COLO668 (cell line): Measurements from ENCODE around the gene WWOX.

Experiments used
- DNase-seq: peaks from one replicate; lab custom pipeline; 2025; ENCODE audit not compliant: unreplicated experiment; lab: John Stamatoyannopoulos, UW

Gene WWOX

DNA sequence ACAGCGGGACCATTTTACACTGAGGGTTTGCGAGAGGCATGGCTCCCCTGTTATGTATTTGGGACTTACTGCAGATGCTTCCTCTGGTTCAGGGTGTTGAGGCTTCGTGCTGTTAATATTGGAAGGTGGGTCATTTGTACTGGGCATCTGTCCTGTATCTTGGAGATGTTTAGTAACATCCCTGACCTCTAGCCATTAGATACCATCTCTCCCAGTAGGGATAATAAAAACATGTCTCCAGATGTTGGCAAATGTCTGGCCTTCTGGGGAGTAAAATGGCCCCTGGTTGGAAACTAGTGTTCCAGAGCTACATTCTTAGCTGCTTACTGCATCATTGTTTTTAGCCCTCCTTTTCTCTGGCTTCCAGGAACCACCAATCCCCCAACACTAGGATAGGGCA lies 388.0 kb downstream of the WWOX start:
- no peak for DNase-seq

DNA sequence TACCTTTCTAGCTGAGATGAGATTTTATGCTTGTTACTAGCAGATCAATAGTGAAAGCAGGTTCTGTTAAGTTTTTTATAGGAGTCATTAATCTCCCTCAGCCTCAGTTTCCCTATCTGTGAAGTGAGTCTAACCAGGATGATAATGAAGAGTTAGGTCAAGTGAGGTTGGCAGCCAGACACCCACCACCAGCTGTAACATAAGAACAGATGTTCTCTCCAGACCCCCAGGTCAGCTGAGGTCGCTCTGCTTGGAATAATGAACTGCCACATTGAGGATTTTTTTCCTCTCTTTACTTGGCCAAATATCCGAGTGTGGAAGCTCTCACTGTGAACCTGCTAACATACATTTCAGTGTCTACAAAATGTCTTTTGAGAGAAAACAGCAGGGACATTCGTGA lies 389.6 kb downstream of the WWOX start:
- DNase-seq: no peak

DNA sequence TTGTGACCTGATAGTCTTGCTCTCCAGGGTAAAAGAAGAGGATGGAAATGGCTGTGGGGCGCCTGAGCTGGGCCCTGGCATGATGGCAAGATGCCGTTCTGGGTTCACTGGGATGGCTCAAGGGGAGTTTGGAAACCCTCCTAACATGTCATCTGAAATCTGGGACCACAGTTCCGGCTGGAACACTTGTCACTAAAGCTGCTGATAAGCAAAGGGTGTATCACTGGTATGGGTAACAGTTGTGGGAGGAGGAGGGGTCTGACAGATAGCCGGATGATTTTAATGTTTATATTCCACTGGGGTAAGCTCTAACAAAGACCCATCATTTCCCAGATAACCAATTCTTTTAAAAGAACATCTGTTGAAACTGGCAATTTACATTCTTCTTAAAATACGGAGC lies 390.2 kb downstream of the WWOX start:
- no peak for DNase-seq

DNA sequence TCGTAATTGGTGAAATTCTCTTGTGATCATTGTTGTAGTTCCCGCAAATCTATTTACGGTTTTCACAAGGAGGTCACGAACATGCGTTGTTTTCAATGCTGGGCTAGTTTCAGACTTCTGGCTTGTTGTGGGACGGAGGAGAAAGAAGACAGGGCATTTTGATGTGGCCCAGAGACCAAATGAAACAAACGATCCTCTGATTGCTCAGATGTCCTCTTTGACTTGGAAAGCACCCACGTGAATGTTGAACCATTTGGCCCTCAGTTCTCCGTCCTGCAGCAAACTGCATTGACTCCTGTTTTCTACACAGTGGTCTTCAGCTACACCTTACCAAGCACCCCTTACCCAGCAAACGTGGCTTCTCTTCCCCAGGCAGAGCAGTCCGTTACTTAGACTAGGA lies 391.0 kb downstream of the WWOX start:
- no peak for DNase-seq

DNA sequence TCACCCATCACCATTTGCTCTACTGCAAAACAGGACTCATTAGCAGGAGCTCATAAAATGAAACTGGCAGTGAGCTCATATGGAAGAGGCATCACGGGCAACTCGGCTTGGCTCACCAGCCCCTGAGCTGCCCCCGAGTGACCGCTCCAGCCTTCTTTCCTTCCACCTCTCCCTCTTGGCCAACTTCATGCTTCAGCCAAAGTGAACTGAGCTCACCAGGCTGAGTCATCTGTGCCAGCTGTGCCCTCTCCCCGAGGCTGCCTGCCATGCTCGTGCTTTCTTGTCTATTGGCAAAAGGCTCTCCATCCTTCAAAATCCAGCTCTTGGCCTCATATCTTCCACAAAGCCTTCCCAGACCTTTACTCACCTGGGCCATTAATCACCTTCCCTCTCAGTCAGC lies 391.4 kb downstream of the WWOX start:
- DNase-seq: no peak

DNA sequence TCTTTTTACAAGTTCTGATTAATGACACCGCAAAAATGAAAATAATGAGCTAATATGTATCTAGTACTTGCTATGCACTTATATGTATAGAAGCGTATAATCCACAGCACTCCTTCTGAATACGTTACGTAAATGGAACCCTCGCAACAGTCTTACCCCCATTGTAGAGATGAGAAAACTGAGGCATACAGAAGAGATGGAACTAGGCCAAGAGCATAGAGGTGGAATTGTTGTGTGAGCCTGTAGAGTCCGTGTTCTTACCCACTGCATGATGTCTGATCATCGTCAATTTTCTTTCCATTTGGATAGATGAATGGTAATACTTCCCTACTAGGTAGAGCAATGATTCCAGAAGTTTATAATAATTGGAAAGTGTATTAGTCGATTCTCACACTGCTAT lies 394.1 kb downstream of the WWOX start:
- no peak for DNase-seq

DNA sequence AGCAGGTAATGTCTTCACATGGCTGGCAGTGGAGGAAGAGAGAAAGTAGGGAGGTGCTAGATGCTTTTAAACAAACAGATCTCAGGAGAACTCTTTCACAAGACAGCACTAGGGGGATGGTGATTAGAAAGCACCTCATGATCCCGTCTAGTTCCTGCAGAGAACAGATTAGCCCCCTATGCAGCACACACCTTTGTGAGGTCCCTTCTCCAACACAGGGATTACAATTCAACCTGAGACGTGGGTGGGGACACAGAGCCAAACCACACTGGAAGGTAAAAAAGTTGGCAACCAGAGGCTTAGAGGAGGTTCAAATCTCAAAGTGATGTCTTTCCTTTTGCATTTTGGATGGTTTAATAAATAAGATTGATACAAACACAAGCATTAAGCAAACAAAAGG lies 394.7 kb downstream of the WWOX start:
- no peak for DNase-seq

DNA sequence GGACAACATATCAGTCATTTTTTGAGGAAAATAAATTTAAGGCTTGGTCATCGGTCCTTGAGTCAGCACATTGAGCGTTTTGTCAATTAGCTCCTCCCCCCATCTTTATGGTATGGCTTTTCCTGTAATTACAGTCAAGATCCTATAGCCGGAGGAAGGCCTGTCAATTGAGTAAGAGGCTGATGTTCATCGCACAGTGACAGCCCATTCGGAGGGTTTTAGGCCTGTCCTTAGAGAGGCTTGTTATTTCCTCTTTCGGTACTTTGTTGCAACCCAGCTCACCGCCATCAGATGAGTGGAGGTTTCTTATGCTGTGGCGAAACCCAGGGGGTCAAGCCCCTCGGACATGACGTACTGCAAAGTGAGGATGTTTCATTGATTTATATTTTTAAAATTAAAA lies 395.2 kb downstream of the WWOX start:
- no peak for DNase-seq

DNA sequence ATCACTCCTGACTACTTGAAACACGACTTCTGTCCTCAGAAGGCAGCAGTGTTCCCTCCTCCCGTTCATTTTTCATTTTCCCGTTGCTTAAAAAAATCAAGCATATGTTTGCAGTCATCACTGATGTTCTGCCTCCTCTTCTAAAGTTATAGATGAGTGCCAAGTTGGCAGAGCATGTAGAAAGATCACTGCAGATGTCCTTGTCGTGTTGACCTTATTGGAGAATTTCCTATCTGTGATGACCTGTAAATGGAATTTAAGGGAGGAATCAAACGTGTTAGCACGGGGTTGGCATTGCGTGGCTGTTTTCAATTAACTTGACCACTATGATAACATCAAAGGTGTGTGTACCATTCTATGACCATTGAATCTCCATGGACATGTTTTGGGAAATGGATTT lies 396.7 kb downstream of the WWOX start:
- no peak for DNase-seq

DNA sequence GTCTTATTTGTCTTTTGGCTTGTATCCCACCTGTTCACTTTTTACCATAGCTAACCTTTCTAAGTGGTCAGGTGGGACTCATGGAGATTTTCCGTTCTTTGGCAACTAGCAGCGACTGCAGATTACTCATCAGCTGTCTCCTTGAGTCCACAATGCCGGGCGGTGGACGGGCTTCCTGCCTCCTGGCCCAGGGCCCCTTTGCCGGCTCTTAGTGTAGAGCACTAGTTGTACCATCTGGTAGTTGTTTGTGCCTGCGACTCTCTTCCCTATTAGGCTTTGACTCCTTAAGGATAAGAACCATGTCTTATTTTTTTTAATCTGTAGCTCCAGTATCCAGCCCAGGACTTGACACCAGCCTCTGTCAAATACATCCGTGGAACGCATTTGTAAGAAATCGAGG lies 399.9 kb downstream of the WWOX start:
- no peak for DNase-seq

DNA sequence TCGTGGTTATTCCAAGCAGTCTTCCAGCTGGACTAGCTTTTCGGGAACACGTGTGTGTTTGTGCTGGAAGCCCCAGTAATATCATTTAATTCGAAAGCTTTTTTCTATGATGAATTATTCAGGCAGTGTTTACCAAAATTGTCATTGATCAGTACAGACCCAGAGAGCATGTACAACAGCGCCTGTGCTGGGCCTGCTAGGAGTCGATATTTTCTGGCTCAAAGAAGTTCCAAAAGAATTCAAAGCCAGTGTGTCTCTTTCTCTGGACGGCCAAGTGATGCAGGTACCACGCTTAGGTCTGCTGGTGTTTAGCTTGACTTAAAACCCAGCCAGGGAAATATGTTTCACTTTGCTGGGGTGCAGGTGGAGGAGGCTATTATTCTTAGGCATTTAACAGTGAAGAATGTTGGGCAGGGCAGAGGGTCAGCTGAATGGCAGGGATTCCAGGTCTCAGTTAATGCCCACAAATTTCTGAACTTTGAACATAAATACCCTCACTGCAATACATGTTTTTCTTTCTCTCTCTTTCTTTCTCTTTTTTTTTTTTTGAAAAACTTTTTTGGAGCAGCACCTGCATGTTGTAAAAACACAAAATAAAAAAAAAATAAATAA lies 401.3 kb downstream of the WWOX start:
- DNase-seq: no peak

DNA sequence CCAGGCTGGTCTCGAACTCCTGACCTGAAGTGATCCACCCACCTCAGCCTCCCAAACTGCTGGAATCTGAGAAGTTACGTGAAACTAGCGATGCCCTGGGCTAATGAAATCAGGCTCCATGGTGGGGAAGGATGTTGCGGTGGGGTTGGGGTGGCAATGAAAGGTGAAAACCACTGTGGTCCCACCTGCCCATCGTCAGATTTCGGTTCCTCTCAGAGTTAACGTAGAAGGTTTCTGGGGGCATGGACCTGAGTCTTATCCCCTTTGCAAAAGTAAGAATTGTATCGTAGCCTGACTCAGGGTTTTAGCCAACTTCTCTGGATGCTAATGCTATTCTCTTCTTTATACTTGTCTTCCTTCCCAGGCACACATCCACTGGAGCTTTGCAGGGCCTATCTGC lies 402.3 kb downstream of the WWOX start:
- DNase-seq: no peak

DNA sequence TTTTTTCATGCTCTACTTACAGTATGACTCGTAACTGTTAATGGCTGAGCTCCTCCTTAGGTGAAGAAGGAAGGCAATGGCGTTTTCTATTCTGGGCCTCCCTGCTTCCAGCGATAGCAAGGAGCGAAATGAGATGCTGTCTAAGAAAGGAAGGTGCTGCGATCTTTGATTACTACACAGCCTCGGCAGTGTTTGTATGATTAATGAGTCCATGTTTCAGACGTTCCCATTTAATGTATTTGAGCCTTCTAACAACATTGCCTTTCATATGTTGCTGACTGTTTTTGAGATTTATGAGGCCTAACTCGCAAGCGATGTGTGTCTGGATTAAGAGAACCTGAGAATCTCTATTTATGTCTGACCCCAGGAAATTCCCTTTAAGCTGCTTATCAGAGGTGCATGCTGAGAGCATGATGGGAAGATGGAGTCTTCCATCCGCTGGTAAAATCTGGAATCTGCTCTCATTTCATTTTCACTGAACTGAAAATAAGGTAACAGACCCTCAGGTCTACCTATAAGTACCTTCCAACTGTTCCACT lies 403.4 kb downstream of the WWOX start:
- DNase-seq: no peak

DNA sequence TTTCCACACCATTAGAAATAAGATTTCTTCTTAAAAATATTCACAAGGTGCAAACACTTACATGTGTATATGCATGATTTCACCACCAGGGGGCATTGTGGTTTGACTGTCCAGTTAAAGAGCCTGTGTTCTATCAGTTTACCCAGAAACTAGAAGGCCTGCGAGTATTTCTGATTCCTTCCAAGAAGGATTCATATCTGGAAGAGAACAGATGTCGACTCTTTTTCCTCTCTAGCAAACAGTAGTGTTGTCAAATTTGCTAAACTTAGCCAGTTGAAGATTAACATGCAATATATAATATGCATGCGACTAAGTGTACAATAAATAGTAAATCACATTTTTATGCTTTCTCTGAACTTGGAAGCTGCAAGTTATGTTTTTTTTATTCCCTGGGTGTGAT lies 404.1 kb downstream of the WWOX start:
- DNase-seq: peak; percentile 38

DNA sequence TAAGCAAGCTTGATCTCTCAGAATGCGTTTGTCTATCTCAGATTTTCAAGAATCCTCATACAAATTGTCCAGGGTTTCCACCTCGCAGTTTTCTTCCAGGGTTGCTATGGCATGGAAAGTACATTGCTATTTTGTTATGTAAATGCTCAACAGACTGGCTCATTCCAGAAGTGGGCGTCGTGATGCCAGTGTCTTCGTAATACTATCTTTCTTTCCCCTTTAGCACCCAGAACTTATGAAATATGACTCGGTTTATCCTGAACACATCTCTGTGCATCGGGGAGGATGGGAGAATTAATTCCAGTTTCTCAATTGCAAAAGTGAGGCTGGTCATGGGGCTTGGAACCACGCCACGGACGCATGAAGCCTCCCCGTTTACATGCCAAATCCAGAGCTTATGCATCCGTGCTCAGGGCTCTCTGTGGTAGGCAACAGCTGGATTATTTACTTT lies 405.0 kb downstream of the WWOX start:
- no peak for DNase-seq

DNA sequence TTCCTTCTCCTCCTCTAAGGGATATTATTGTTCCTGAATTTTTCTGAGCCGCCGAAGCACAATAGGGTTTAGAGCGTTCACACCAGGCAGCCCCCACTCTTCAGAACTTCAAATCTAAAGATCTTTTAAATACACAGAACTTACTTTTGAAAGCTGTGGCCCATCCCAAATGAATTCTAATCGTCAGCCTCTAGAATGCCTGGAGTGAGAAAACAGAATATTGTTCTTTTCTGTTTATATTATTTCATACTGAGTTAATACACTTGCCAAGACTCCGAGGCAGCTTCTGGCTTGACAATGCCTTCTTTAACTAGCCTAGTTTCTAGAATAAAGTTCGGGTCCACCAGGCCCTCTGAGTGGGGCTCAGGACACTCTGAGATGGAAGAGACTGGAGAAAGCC lies 405.6 kb downstream of the WWOX start:
- DNase-seq: no peak

DNA sequence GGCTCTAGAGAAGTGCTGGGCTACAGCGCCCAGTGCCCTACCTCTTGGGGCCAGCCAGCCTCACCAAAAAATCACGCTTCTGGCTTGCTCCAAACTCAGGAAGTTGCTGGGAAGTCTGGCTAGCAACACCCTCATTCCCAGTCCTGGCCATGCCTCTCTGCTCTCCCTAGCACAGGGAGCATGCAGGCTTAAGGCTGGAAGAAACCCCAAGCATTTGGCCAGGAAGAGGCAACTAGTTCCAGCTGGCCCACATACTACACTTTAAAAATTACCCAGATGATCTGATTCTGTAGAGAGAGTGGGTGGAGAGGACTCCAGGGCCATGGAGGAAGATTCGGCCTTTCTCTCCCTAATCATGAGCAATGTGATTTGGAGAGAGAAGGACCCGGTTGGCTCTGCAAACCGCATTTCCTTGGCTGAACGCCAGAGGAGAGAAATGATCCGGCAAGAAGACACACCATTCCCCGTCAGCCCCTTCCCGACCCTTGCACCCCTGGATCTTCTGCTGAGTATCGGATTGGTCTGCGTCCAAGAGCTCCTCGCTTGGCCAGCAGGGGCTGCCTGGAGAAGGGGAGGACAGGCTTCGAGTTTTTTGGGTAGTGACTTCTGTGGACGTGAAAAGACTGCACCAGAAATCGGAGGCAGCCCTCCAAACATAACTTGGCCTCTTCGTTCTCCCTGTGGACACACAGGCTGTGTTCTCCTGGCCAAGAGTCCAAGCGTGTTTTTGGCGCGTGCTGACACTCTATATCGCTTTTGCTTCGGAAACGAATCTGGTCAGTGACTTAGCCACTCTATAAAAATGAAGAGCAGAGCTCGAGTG lies 406.3 kb downstream of the WWOX start:
- peak; percentile 76 for DNase-seq

DNA sequence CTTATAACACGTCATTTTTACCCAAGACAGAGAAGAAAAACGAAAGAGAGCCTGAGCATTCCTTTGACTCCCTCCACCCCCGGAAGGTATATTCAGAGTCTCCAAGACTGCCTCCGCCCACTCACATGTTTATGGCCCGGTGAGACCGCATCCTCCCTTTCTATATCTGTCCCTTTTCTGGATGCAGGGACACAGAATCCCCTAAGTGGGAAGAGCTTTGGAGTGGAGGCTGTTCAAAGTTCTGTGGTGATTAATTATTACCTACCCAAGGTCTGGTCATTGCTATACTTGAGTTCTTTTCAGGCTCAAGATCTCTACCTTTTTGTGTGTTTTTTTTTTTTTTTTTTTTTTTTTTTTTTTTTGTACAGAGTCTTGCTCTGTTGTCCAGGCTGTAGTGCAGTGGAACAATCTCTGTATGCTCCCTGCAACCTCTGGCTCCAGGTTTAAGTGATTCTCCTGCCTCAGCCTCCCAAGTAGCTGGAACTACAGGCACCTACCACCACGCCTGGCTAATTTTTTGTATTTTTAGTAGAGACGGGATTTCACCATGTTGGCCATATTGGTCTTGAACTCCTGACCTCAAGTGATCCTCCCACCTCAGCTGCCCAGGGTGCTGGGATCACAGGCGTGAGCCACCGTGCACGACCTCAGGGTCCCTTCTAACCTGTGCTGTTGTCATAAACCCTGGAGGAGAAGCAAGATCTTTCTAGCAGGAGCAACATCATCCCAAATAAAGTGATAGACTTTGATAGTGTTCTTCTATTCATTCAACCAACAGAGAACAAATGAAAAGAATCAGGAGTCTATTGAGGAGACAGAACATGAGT lies 407.1 kb downstream of the WWOX start:
- no peak for DNase-seq

DNA sequence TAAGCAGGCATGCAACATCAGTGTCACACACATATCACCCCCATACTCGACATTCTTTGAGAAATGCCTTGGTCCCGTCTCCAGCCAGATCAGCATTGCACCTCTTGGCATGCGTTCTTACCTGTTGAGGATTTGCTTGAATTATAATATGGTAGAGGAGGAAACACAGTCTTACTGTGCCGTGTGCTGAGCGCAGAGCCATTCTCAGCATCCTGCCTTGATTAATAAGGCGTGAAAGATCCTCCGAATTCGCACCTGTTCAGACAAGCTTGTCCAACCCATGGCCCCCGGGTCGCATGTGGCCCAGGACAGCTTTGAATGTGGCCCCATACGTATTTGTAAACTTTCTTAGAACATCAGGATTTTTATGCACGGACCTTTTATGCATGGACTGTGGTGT lies 408.1 kb downstream of the WWOX start:
- no peak for DNase-seq

DNA sequence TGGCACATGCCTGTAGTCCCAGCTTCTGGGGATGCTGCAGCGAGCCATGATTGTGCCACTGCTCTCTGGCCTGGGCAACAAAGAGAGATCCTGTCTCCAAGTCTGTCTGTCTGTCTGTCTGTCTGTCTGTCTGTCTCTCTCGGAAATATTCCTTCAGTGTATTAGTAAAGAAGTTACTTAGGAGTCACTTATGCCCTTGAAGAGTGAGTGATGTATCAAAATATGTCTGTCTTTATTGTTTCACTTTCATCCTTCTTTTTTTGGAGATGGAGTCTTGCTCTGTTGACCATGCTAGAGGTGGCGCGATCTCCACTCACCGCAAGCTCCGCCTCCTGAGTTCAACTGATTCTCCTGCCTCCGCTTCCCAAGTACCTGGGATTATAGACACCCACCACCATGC lies 410.5 kb downstream of the WWOX start:
- no peak for DNase-seq

DNA sequence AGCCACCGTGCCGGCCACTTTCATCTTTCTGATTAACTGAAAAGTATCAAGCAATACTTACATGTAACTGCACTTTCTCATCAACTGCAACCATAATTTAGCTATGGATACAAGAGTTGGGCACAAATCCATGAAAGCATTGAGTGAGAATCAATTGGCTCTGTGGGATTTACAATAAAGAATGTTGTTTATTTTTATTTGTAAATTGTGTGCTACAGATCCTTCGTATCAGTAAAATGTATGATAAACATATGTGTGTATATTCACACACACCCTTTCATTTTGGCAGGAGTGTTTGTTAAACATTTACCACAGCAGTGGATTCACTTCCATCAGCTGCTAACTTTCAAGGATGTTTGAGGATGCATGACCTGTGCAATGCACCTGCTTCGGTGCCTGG lies 411.0 kb downstream of the WWOX start:
- DNase-seq: no peak

DNA sequence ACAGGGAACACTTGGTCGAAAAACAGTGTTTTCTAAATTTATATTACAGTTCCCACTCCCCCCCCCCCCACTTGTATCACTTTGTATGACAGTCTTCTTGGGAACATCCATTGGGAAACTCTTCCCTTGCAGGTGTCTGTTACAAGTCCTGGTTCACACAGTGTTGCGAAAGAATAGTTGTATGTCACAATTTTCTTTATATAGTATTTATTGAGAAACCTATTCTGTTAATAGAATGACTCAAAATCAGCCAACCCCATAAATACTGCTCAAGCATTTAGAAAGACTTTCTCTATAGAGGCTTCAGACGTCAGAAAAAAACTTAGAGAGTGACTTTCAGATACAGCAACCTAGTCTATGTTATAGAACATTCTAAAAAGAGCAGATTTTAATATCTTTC lies 414.4 kb downstream of the WWOX start:
- no peak for DNase-seq
